ENCODE data around the gene LASP1.
A peak's percentile ranks its signal among the peaks of the same experiment; 100 is the strongest.
"Not testable (repeated sequence)": the region's sequence is repeated elsewhere in the genome, so short reads cannot be mapped to it uniquely, and the experiment has no call there.

LASP1 gene

DNA sequence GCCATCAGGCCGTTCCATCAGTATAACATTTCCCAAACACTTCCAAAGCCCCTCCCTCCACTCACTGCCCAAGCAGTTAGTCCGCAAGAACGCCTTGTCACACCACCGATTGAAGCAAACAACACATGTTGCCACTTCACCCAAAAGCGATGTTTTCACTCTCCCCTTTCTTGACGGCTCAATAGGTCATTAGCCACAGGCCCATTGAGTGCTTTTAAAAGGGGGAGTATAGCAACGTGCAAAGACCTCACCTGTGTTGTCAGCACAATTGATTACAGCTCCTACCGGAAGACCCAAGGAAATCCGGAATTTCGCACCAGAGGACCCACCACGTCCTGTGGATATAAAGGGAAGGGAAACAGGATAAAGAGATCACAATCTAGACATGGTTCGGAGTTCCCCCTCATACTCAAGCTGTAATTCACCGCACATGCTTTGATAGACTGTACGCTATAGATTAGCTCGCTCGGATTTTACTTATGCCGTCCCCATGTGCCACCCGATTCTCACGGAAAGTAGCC, 17.0 kb upstream of the LASP1 start:
- no peaks in the 10 kb centered on the region for H3K9me2 ChIP-seq (replicated peaks; ENCODE audit: control insufficient read depth, low read length)
- H3F3A ChIP-seq (ENCODE audit: control insufficient read depth, insufficient read depth) = peaks cover 56% of the 10 kb centered on the region
- H3K36me3 ChIP-seq (ENCODE audit: control insufficient read depth, low read length) = peaks cover 57% of the 10 kb centered on the region
- peaks cover 34% of the 10 kb centered on the region for H3K79me2 ChIP-seq (ENCODE audit: control insufficient read depth, low read length)
- H3K4me1 ChIP-seq (ENCODE audit: control insufficient read depth, low read length) = peaks cover 29% of the 10 kb centered on the region
- TF ChIP-seq EZH2phosphoT487 (IDR thresholded peaks at IDR 0.05; ENCODE audit: borderline replicate concordance, low read length) (no peak), CTCF (IDR thresholded peaks at IDR 0.05; ENCODE audit: low read depth, low read length, poor library complexity, severe bottlenecking) (no peak)
- no peaks in the 10 kb centered on the region for H3K27me3 ChIP-seq (ENCODE audit: control insufficient read depth, low read length)
- no peaks in the 10 kb centered on the region for H3K9me3 ChIP-seq (ENCODE audit: control insufficient read depth, insufficient read depth, low read length)
- peak overlapping the region; percentile 86 for H3K27ac ChIP-seq (ENCODE audit: low read depth, low read length)
- H4K20me1 ChIP-seq (ENCODE audit: control insufficient read depth, insufficient read depth, low read depth, low read length) = peaks cover 38% of the 10 kb centered on the region
- peak overlapping the region; percentile 75 for H3K4me2 ChIP-seq (ENCODE audit: low read length)
- peak overlapping the region; percentile 85 for H3K4me3 ChIP-seq (ENCODE audit: low read length)

- Histone ChIP-seq H3K4me1 (ENCODE audit: control insufficient read depth, low read length) (peaks cover 29% of the 10 kb centered on the region), H3K9me3 (ENCODE audit: control insufficient read depth, insufficient read depth, low read length) (no peaks in the 10 kb centered on the region), H4K20me1 (ENCODE audit: control insufficient read depth, insufficient read depth, low read depth, low read length) (peaks cover 38% of the 10 kb centered on the region), H3K27me3 (ENCODE audit: control insufficient read depth, low read length) (no peaks in the 10 kb centered on the region), H3K4me3 (ENCODE audit: low read length) (peak within 1 kb of the TSS; percentile 85), H3K27ac (ENCODE audit: low read depth, low read length) (peak within 1 kb of the TSS; percentile 86), H3K36me3 (ENCODE audit: control insufficient read depth, low read length) (peaks cover 49% of the 10 kb centered on the region), H3K9me2 (replicated peaks; ENCODE audit: control insufficient read depth, low read length) (no peaks in the 10 kb centered on the region), H3K4me2 (ENCODE audit: low read length) (peak within 1 kb of the TSS; percentile 75), H3K79me2 (ENCODE audit: control insufficient read depth, low read length) (peaks cover 34% of the 10 kb centered on the region), H3F3A (ENCODE audit: control insufficient read depth, insufficient read depth) (peaks cover 49% of the 10 kb centered on the region)
- TF ChIP-seq EZH2phosphoT487 (IDR thresholded peaks at IDR 0.05; ENCODE audit: borderline replicate concordance, low read length) (no peak), CTCF (IDR thresholded peaks at IDR 0.05; ENCODE audit: low read depth, low read length, poor library complexity, severe bottlenecking) (no peak)
Measured at GRCh38 chr17:38853292-38854219, 16.3 kb upstream of the LASP1 start, which contains the start of gene RPL23. TSS of gene RPL23 (minus strand) at chr17:38853721. CDS start at chr17:38853710, 11 bp downstream.

GRCh38 chr17:38855101-38855714, 14.7 kb upstream of the LASP1 start:
- not testable (repeated sequence) for H3K4me2 ChIP-seq (ENCODE audit: low read length)

More at GRCh38 chr17:38855101-38855714, 14.7 kb upstream of the LASP1 start:
- H3K27ac ChIP-seq (ENCODE audit: low read depth, low read length); H3K9me2 ChIP-seq (replicated peaks; ENCODE audit: control insufficient read depth, low read length); H3K4me3 ChIP-seq (ENCODE audit: low read length); H3K27me3 ChIP-seq (ENCODE audit: control insufficient read depth, low read length); H3K9me3 ChIP-seq (ENCODE audit: control insufficient read depth, insufficient read depth, low read length): not testable (repeated sequence)
- Histone ChIP-seq H3K36me3 (ENCODE audit: control insufficient read depth, low read length) (peaks cover 33% of the 10 kb centered on the region), H4K20me1 (ENCODE audit: control insufficient read depth, insufficient read depth, low read depth, low read length) (peaks cover 27% of the 10 kb centered on the region), H3F3A (ENCODE audit: control insufficient read depth, insufficient read depth) (peaks cover 32% of the 10 kb centered on the region), H3K4me1 (ENCODE audit: control insufficient read depth, low read length) (peaks cover 25% of the 10 kb centered on the region), H3K79me2 (ENCODE audit: control insufficient read depth, low read length) (peaks cover 34% of the 10 kb centered on the region)

All from DOHH2 (cell line).